Brain microvascular endothelial cell (primary cell): Measurements from ENCODE around the gene ARCN1.

Source experiments
- DNase-seq: peaks from one replicate; pipeline ENCODE4 v3.0.0-alpha.2; 2020
- H3K27ac ChIP-seq: fragments of 250-450 bp; sonication (Bioruptor Pico); 2 replicates; pipeline ENCODE4 v1.5.1; 2020; ENCODE audit warnings: mild to moderate bottlenecking, moderate library complexity
- H3K27me3 ChIP-seq: fragments of 250-450 bp; sonication (Bioruptor Pico); replicated peaks from 2 replicates; pipeline ENCODE4 v1.5.1; 2020; ENCODE audit warnings: mild to moderate bottlenecking
- H3K36me3 ChIP-seq: fragments of 250-450 bp; sonication (Bioruptor Pico); replicated peaks from 2 replicates; pipeline ENCODE4 v1.5.1; 2020; ENCODE audit warnings: mild to moderate bottlenecking
- H3K4me3 ChIP-seq: 2 replicates; pipeline ENCODE4 v1.5.1; 2011; ENCODE audit warnings: low read depth, mild to moderate bottlenecking, control low read depth, low read length, moderate library complexity
- in situ Hi-C: cut with HindIII; loops from 2 replicates; pipeline ENCODE4 v1.10.0; 2017; ENCODE audit warnings: low sequenced_read_pairs, low pct_ligation_motif_present
- TF ChIP-seq, protein P1 (sequence below): IDR thresholded peaks from 2 replicates; pipeline ENCODE4 v1.5.1; 2011; ENCODE audit warnings: low read depth, mild to moderate bottlenecking, moderate library complexity, low read length, control low read depth, inconsistent platforms; ENCODE audit errors: missing control alignments

Gene ARCN1

GRCh38 chr11:118643995-118644345 is 71.8 kb downstream of the ARCN1 start:
- in situ Hi-C loops: no loop called here
- no peak for DNase-seq
- Histone ChIP-seq H3K27me3 (no peaks in the 10 kb centered on the region), H3K4me3 (no peak overlapping the region), H3K36me3 (peaks cover 91% of the 10 kb centered on the region), H3K27ac (no peak overlapping the region)
- TF ChIP-seq, protein P1, sequence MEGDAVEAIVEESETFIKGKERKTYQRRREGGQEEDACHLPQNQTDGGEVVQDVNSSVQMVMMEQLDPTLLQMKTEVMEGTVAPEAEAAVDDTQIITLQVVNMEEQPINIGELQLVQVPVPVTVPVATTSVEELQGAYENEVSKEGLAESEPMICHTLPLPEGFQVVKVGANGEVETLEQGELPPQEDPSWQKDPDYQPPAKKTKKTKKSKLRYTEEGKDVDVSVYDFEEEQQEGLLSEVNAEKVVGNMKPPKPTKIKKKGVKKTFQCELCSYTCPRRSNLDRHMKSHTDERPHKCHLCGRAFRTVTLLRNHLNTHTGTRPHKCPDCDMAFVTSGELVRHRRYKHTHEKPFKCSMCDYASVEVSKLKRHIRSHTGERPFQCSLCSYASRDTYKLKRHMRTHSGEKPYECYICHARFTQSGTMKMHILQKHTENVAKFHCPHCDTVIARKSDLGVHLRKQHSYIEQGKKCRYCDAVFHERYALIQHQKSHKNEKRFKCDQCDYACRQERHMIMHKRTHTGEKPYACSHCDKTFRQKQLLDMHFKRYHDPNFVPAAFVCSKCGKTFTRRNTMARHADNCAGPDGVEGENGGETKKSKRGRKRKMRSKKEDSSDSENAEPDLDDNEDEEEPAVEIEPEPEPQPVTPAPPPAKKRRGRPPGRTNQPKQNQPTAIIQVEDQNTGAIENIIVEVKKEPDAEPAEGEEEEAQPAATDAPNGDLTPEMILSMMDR: no peak

DNA sequence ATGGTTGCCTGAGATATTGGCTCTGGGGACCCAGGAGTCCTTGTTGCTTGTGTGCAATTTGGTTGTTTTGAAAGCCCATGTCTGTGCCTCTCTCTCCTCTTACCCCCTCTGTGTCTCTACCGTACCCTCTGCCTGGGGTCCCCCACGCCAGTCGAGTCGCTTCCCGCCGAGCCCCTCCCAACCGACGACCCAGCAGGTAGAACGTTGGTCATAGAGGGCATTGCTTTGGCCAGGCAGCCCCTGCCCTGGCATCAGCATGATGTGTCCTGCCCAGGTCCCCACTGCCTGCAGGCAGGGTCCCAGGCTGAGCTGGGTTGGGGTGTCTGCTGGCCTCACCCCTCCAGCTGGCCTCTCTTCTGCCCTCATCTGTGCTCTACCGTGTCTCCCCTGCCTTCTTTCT is 72.3 kb downstream of the ARCN1 start:
- H3K27ac ChIP-seq: no peak overlapping the region

GRCh38 chr11:118645066-118645715 is 73.0 kb downstream of the ARCN1 start:
- no peak for DNase-seq
- Histone ChIP-seq H3K4me3 (no peak overlapping the region), H3K27me3 (no peaks in the 10 kb centered on the region), H3K27ac (no peak overlapping the region), H3K36me3 (peaks cover 93% of the 10 kb centered on the region)
- in situ Hi-C loops: no loop called here
- TF ChIP-seq, protein P1: no peak

More for the DNA sequence above, 72.3 kb downstream of the ARCN1 start:
- TF ChIP-seq, protein P1: no peak
- peaks cover 91% of the 10 kb centered on the region for H3K36me3 ChIP-seq
- DNase-seq: no peak
- in situ Hi-C loops: no loop called here
- H3K4me3 ChIP-seq: no peak overlapping the region
- H3K27me3 ChIP-seq: no peaks in the 10 kb centered on the region

DNA sequence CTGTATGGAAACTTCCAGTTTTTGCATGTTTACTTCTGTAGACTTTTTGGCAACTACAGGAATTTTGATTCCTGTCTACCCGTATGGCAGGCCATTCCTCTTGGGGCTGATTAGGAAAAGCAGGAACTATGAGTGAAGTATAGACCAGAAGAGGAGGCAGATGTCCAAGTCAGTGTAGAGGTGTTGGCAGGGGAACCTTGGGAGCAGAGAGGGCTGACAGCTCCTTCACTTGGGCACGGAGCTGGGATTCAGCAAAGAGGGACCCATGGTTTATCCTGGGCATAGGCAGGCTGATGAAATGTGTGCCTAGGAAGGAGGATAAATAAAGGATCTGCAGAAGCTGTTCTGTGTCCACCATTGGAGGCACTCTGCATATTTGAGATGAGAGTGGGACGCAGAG is 74.2 kb downstream of the ARCN1 start:
- TF ChIP-seq, protein P1: no peak
- Histone ChIP-seq H3K4me3 (no peak overlapping the region), H3K36me3 (peaks cover 95% of the 10 kb centered on the region), H3K27ac (no peak overlapping the region), H3K27me3 (no peaks in the 10 kb centered on the region)
- no peak for DNase-seq
- in situ Hi-C loops: no loop called here

GRCh38 chr11:118648291-118648690 is 76.1 kb downstream of the ARCN1 start:
- DNase-seq: no peak
- peaks cover 95% of the 10 kb centered on the region for H3K36me3 ChIP-seq
- TF ChIP-seq, protein P1: no peak
- no peaks in the 10 kb centered on the region for H3K27me3 ChIP-seq
- in situ Hi-C loops: no loop called here
- H3K27ac ChIP-seq: no peak overlapping the region
- no peak overlapping the region for H3K4me3 ChIP-seq

- TF ChIP-seq, protein P1: no peak
- peaks cover 91% of the 10 kb centered on the region for H3K36me3 ChIP-seq
- no peaks in the 10 kb centered on the region for H3K27me3 ChIP-seq
- no peak overlapping the region for H3K27ac ChIP-seq
- in situ Hi-C loops: no loop called here
- DNase-seq: no peak
- no peak overlapping the region for H3K4me3 ChIP-seq
Measured at GRCh38 chr11:118649941-118650340, 77.7 kb downstream of the ARCN1 start.
